ENCODE data around the gene NAA50. TPM values are rescaled to one million over a fixed set of nuclear protein-coding genes. Genes with fewer than 3 reads are reported as not detected.
A peak's percentile ranks its signal among the peaks of the same experiment; 100 is the strongest.

The NAA50 gene
- total RNA-seq, 2 donors from 2014 or later, result 81.4 to 90.1 TPM

GRCh38 chr3:113744941-113745755, 901 bp downstream of the NAA50 start:
- DNase-seq (ENCODE audit: low spot score), result peak; percentile 87
- intact Hi-C loops (cut with DNase I), result no loop called here

- no peak for DNase-seq (ENCODE audit: low spot score)
- intact Hi-C loops (cut with DNase I), result no loop called here
These were observed 2.9 kb downstream of the NAA50 start for GRCh38 chr3:113743006-113743630.

GRCh38 chr3:113741620-113742019, 4.4 kb downstream of the NAA50 start:
- intact Hi-C loops (cut with DNase I), result no loop called here
- DNase-seq (ENCODE audit: low spot score), result no peak

GRCh38 chr3:113741086-113741485, 5.0 kb downstream of the NAA50 start:
- intact Hi-C loops (cut with DNase I), result no loop called here
- DNase-seq (ENCODE audit: low spot score), result no peak

- intact Hi-C loops (cut with DNase I), result no loop called here
- DNase-seq (ENCODE audit: low spot score), result no peak
These were observed 9.4 kb downstream of the NAA50 start for GRCh38 chr3:113736548-113737089.

GRCh38 chr3:113731694-113732093, 14.4 kb downstream of the NAA50 start:
- intact Hi-C loops (cut with DNase I), result no loop called here
- no peak for DNase-seq (ENCODE audit: low spot score)

GRCh38 chr3:113730550-113730949, 15.5 kb downstream of the NAA50 start:
- intact Hi-C loops (cut with DNase I), result no loop called here
- no peak for DNase-seq (ENCODE audit: low spot score)

GRCh38 chr3:113728661-113729060, 17.4 kb downstream of the NAA50 start:
- DNase-seq (ENCODE audit: low spot score), result no peak
- intact Hi-C loops (cut with DNase I), result no loop called here

GRCh38 chr3:113721636-113722035, 24.4 kb downstream of the NAA50 start:
- DNase-seq (ENCODE audit: low spot score), result no peak
- intact Hi-C loops (cut with DNase I), result no loop called here

- intact Hi-C loops (cut with DNase I), result no loop called here
- no peak for DNase-seq (ENCODE audit: low spot score)
These were observed 26.3 kb downstream of the NAA50 start for GRCh38 chr3:113719758-113720157.

GRCh38 chr3:113719294-113719693, 26.8 kb downstream of the NAA50 start:
- intact Hi-C loops (cut with DNase I), result no loop called here
- no peak for DNase-seq (ENCODE audit: low spot score)

GRCh38 chr3:113717818-113718217, 28.2 kb downstream of the NAA50 start:
- intact Hi-C loops (cut with DNase I), result no loop called here
- DNase-seq (ENCODE audit: low spot score), result no peak

GRCh38 chr3:113717308-113717707, 28.7 kb downstream of the NAA50 start:
- intact Hi-C loops (cut with DNase I), result no loop called here

GRCh38 chr3:113714702-113715101, 31.3 kb downstream of the NAA50 start:
- intact Hi-C loops (cut with DNase I), result no loop called here
- DNase-seq (ENCODE audit: low spot score), result no peak

More at GRCh38 chr3:113717308-113717707, 28.7 kb downstream of the NAA50 start:
- no peak for DNase-seq (ENCODE audit: low spot score)

- intact Hi-C loops (cut with DNase I), result no loop called here
- no peak for DNase-seq (ENCODE audit: low spot score)
These were observed 33.9 kb downstream of the NAA50 start for GRCh38 chr3:113712129-113712528.

GRCh38 chr3:113707835-113708234, 38.2 kb downstream of the NAA50 start:
- DNase-seq (ENCODE audit: low spot score), result no peak
- intact Hi-C loops (cut with DNase I), result no loop called here

- intact Hi-C loops (cut with DNase I), result no loop called here
- DNase-seq (ENCODE audit: low spot score), result no peak
These were observed 47.1 kb downstream of the NAA50 start for GRCh38 chr3:113698956-113699355.

- DNase-seq (ENCODE audit: low spot score), result no peak
- intact Hi-C loops (cut with DNase I), result no loop called here
These were observed 47.8 kb downstream of the NAA50 start for GRCh38 chr3:113698213-113698742.

- intact Hi-C loops (cut with DNase I), result no loop called here
- DNase-seq (ENCODE audit: low spot score), result no peak
These were observed 48.5 kb downstream of the NAA50 start for GRCh38 chr3:113697500-113698090.
